Caco-2 (cell line): ENCODE data around the gene AMOTL1. TPM values are rescaled to one million over a fixed set of nuclear protein-coding genes. Genes with fewer than 3 reads are reported as not detected.
A peak's percentile ranks its signal among the peaks of the same experiment; 100 is the strongest.

ENCODE experiments used
- BruUV-seq: library from RNA; stranded (reverse); fragments of 400-500 nt; replicated peaks from 2 replicates; lab custom pipeline; 2021; lab: Mats Ljungman, UMichigan
- CTCF ChIA-PET: fragments of 300-600 bp; sonication (Branson Sonifier 250); formaldehyde crosslinking; loops from one replicate; lab custom pipeline; 2022; ENCODE audit warnings: antibody characterized with exemption; lab: Charles Lee
- POLR2A ChIA-PET: fragments of 300-600 bp; sonication (Branson Sonifier 250); formaldehyde crosslinking; loops from one replicate; lab custom pipeline; 2022; ENCODE audit warnings: antibody characterized with exemption; lab: Charles Lee
- DNase-seq, 2 experiments: peaks; one replicate each; pipeline versions ENCODE4 v3.0.0 to v3.0.0-alpha.2; 2020 to 2022
- H3K27me3 ChIP-seq: replicated peaks from 2 replicates; pipeline ENCODE4 v1.6.0; 2011; ENCODE audit warnings: low read length; ENCODE audit not compliant: control insufficient read depth, insufficient read depth
- H3K36me3 ChIP-seq: 2 replicates; pipeline ENCODE4 v1.5.1; 2011; ENCODE audit warnings: low read length; ENCODE audit not compliant: control insufficient read depth, insufficient read depth
- H3K4me1 ChIP-seq: fragments of 250-450 bp; sonication (Bioruptor Pico); 2 replicates; pipeline ENCODE4 v1.5.1; 2020; ENCODE audit warnings: mild to moderate bottlenecking
- H3K4me3 ChIP-seq: 2 replicates; pipeline ENCODE4 v1.5.1; 2011; ENCODE audit warnings: low read depth, mild to moderate bottlenecking, control low read depth, low read length
- H3K9me3 ChIP-seq: fragments of 250-450 bp; sonication (Bioruptor Pico); 2 replicates; pipeline ENCODE4 v1.5.1; 2020; ENCODE audit warnings: mild to moderate bottlenecking, moderate library complexity
- H3K27ac Mint-ChIP-seq: one replicate; pipeline ENCODE4 v1.8.0; 2022; ENCODE audit warnings: mixed read lengths; ENCODE audit not compliant: unreplicated experiment
- H3K27me3 Mint-ChIP-seq: one replicate; pipeline ENCODE4 v1.8.0; 2022; ENCODE audit warnings: mixed read lengths; ENCODE audit not compliant: insufficient read depth, unreplicated experiment
- H3K36me3 Mint-ChIP-seq: one replicate; pipeline ENCODE4 v1.8.0; 2022; ENCODE audit warnings: mild to moderate bottlenecking, mixed read lengths; ENCODE audit not compliant: insufficient read depth, unreplicated experiment
- H3K4me1 Mint-ChIP-seq: one replicate; pipeline ENCODE4 v1.8.0; 2022; ENCODE audit warnings: low read depth, mixed read lengths; ENCODE audit not compliant: unreplicated experiment
- H3K4me3 Mint-ChIP-seq: one replicate; pipeline ENCODE4 v1.8.0; 2022; ENCODE audit warnings: mild to moderate bottlenecking, moderate library complexity, mixed read lengths; ENCODE audit not compliant: unreplicated experiment
- H3K9me3 Mint-ChIP-seq: one replicate; pipeline ENCODE4 v1.8.0; 2022; ENCODE audit warnings: mixed read lengths; ENCODE audit not compliant: unreplicated experiment
- CTCF ChIP-seq, 2 experiments: fragments of 200-600 bp in 1 of 2; IDR thresholded peaks; 1 replicate in 1 of 2; 2 replicates in 1 of 2; pipeline versions ENCODE4 v1.5.1 to v1.8.0; 2011 to 2022; ENCODE audit warnings: antibody characterized with exemption in 1 of 2, control low read depth in 1 of 2, inconsistent platforms in 1 of 2, low read depth in 1 of 2, low read length in 1 of 2, mild to moderate bottlenecking in 1 of 2, moderate library complexity in 1 of 2; ENCODE audit not compliant: insufficient read depth in 1 of 2, severe bottlenecking in 1 of 2, unreplicated experiment in 1 of 2
- intact Hi-C: fragments of 100-400 bp; cut with micrococcal nuclease; formaldehyde crosslinking; loops from one replicate; pipeline ENCODE4 v1.10.0; 2022; ENCODE audit not compliant: unreplicated experiment
- total RNA-seq: library from RNA; stranded (reverse); gene quantifications from 2 replicates; pipeline ENCODE4 v1.2.3, GENCODE V29; 2022

AMOTL1 gene
- total RNA-seq, 1 experiment from 2014 or later, result 60.8 TPM

GRCh38 chr11:94730153-94730552, 38.0 kb upstream of the AMOTL1 start:
- TF ChIP-seq CTCF (IDR thresholded peaks at IDR 0.05; ENCODE audit: insufficient read depth in 1 of 2, low read depth in 1 of 2, low read length in 1 of 2, severe bottlenecking in 1 of 2, unreplicated experiment in 1 of 2), result no peak
- ChIA-PET POLR2A (no interaction called here), CTCF (no interaction called here)
- Histone ChIP-seq H3K4me1 (peaks cover 24% of the 10 kb centered on the region), H3K36me3 (no peaks in the 10 kb centered on the region), H3K4me3 (no peak overlapping the region), H3K9me3 (peaks cover 6% of the 10 kb centered on the region; the same call in 1 of the 2 replicates), H3K27me3 (no peaks in the 10 kb centered on the region)
- Mint-ChIP-seq H3K9me3 (no peaks in the 10 kb centered on the region), H3K27ac (no peak overlapping the region), H3K4me1 (peaks cover 10% of the 10 kb centered on the region), H3K27me3 (no peaks in the 10 kb centered on the region), H3K36me3 (no peaks in the 10 kb centered on the region), H3K4me3 (no peak overlapping the region)
- no TSS peak for BruUV-seq
- intact Hi-C loops, result no loop called here
- DNase-seq, result no peak

- peak overlapping the region; percentile 43 for H3K27ac Mint-ChIP-seq
- intact Hi-C loops, result no loop called here
- Histone ChIP-seq H3K4me1 (peaks cover 40% of the 10 kb centered on the region), H3K36me3 (no peaks in the 10 kb centered on the region), H3K4me3 (no peak overlapping the region), H3K27me3 (no peaks in the 10 kb centered on the region), H3K9me3 (peaks cover 6% of the 10 kb centered on the region; the same call in 1 of the 2 replicates)
- no peaks in the 10 kb centered on the region for H3K27me3 Mint-ChIP-seq
- BruUV-seq, result no TSS peak
- CTCF ChIA-PET, result interaction anchor here (1.3 kb wide), 1 partner anchor 9 kb away, joined by 3 read pairs; no protein-coding TSS in a partner anchor
- peaks cover 11% of the 10 kb centered on the region for H3K4me1 Mint-ChIP-seq
- no peaks in the 10 kb centered on the region for H3K9me3 Mint-ChIP-seq
- POLR2A ChIA-PET, result no interaction called here
- no peak for DNase-seq
- no peaks in the 10 kb centered on the region for H3K36me3 Mint-ChIP-seq
- H3K4me3 Mint-ChIP-seq, result no peak overlapping the region
- TF ChIP-seq CTCF (IDR thresholded peaks at IDR 0.05; ENCODE audit: insufficient read depth in 1 of 2, low read depth in 1 of 2, low read length in 1 of 2, severe bottlenecking in 1 of 2, unreplicated experiment in 1 of 2), result no peak
Measured at GRCh38 chr11:94731880-94732601, 36.1 kb upstream of the AMOTL1 start.

- H3K27me3 Mint-ChIP-seq, result no peaks in the 10 kb centered on the region
- no peak overlapping the region for H3K4me3 ChIP-seq
- DNase-seq, result no peak
- intact Hi-C loops, result no loop called here
- no peaks in the 10 kb centered on the region for H3K9me3 Mint-ChIP-seq
- no peaks in the 10 kb centered on the region for H3K36me3 ChIP-seq
- H3K36me3 Mint-ChIP-seq, result no peaks in the 10 kb centered on the region
- no peaks in the 10 kb centered on the region for H3K27me3 ChIP-seq
- CTCF ChIA-PET, result no interaction called here
- H3K9me3 ChIP-seq, result peaks cover 6% of the 10 kb centered on the region; the same call in 1 of the 2 replicates
- TF ChIP-seq CTCF (IDR thresholded peaks at IDR 0.05; ENCODE audit: insufficient read depth in 1 of 2, low read depth in 1 of 2, low read length in 1 of 2, severe bottlenecking in 1 of 2, unreplicated experiment in 1 of 2), result no peak
- H3K4me3 Mint-ChIP-seq, result no peak overlapping the region
- no peak overlapping the region for H3K27ac Mint-ChIP-seq
- POLR2A ChIA-PET, result no interaction called here
- H3K4me1 ChIP-seq, result peaks cover 48% of the 10 kb centered on the region
- peaks cover 11% of the 10 kb centered on the region for H3K4me1 Mint-ChIP-seq
- no TSS peak for BruUV-seq
Measured at GRCh38 chr11:94732617-94733281, 35.4 kb upstream of the AMOTL1 start.
